AG04450 (cell line): ENCODE measurements around the gene BCL11B. TPM values are rescaled to one million over a fixed set of nuclear protein-coding genes. Genes with fewer than 3 reads are reported as not detected.

ENCODE experiments used
- CTCF ChIA-PET: fragments of 300-600, 350-600 bp; formaldehyde crosslinking; extraction: SDS; loops from one replicate; lab custom pipeline; 2022; ENCODE audit warnings: antibody characterized with exemption, inconsistent platforms; lab: Charles Lee
- POLR2A ChIA-PET: fragments of 350-600 bp; formaldehyde crosslinking; extraction: SDS; loops from one replicate; lab custom pipeline; 2021; ENCODE audit warnings: antibody characterized with exemption, inconsistent platforms; lab: Yijun Ruan, JAX
- DNase-seq: peaks from one replicate; pipeline ENCODE4 v3.0.0-alpha.2; 2011; ENCODE audit warnings: low read depth, low spot score
- H3K27ac ChIP-seq: one replicate; pipeline ENCODE4 v1.5.1; 2012; ENCODE audit warnings: low read depth, low read length, control low read depth
- H3K27me3 ChIP-seq: one replicate; pipeline ENCODE4 v1.6.0; 2012; ENCODE audit warnings: low read length; ENCODE audit not compliant: control insufficient read depth, insufficient read depth
- H3K4me3 ChIP-seq: 2 replicates; pipeline ENCODE4 v1.5.1; 2011; ENCODE audit warnings: mild to moderate bottlenecking, low read depth, low read length, control low read depth
- H3K9me3 ChIP-seq: 2 replicates; pipeline ENCODE4 v1.5.1; 2012; ENCODE audit warnings: low read length; ENCODE audit not compliant: control insufficient read depth, insufficient read depth
- polyA plus RNA-seq: library from polyadenylated mRNA; depleted of rRNA; stranded (reverse); fragments of >200 nt; gene quantifications from 2 replicates; pipeline ENCODE4 v1.2.3, GENCODE V29; 2011
- TF ChIP-seq, protein P1 (sequence below): IDR thresholded peaks from 2 replicates; pipeline ENCODE4 v1.5.1; 2011; ENCODE audit warnings: low read depth, low read length, control low read depth, inconsistent platforms

The BCL11B gene
- polyA plus RNA-seq, 1 experiment: not detected

DNA sequence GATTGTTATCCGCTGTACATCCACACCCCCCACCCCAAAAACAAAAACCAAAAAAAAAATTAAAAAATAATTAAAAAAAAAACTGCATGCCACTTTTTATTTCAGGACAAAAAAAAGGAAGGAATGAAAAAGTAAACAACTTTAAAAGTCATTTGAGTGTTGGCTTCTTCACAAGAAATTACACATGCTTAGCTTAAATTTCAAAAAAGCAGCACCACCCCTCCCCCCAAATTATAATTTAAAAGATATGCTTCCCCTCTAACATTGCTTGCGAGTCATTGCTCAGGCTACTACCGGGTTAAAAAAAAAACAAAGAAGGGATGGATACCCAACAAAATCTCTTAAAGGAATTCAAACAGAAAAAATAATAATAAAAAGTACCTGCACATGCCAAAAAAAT is 98.5 kb downstream of the BCL11B start:
- ChIA-PET CTCF (no interaction called here), POLR2A (no interaction called here)
- TF ChIP-seq, protein P1, sequence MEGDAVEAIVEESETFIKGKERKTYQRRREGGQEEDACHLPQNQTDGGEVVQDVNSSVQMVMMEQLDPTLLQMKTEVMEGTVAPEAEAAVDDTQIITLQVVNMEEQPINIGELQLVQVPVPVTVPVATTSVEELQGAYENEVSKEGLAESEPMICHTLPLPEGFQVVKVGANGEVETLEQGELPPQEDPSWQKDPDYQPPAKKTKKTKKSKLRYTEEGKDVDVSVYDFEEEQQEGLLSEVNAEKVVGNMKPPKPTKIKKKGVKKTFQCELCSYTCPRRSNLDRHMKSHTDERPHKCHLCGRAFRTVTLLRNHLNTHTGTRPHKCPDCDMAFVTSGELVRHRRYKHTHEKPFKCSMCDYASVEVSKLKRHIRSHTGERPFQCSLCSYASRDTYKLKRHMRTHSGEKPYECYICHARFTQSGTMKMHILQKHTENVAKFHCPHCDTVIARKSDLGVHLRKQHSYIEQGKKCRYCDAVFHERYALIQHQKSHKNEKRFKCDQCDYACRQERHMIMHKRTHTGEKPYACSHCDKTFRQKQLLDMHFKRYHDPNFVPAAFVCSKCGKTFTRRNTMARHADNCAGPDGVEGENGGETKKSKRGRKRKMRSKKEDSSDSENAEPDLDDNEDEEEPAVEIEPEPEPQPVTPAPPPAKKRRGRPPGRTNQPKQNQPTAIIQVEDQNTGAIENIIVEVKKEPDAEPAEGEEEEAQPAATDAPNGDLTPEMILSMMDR: no peak
- Histone ChIP-seq H3K27ac (no peak overlapping the region), H3K9me3 (peaks cover 37% of the 10 kb centered on the region), H3K4me3 (no peak overlapping the region), H3K27me3 (no peaks in the 10 kb centered on the region)
- DNase-seq: no peak

- no peak for DNase-seq
- Histone ChIP-seq H3K27ac (no peak overlapping the region), H3K27me3 (no peaks in the 10 kb centered on the region), H3K4me3 (no peak overlapping the region), H3K9me3 (peaks cover 33% of the 10 kb centered on the region)
- TF ChIP-seq, protein P1: no peak
- ChIA-PET POLR2A (no interaction called here), CTCF (no interaction called here)
These were observed 98.9 kb downstream of the BCL11B start for GRCh38 chr14:99173086-99173485.

DNA sequence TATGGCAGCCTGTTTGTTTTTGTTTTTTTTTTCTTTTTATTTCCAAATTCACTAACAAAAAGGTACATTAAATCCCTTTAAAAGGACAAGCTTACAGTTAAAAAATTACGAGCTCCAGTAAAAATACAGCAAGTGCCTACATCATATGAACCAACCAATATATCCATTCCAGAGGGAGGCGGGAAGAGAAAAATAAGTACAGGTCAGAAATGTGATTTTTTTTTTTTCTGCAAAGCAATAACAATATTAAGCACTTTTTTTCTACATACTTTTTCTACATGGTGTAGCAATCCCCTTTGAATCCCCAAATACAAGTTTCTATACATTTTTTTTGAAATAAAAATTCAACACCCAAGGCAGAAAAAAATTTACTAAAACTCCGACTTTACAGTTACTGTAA is 100.6 kb downstream of the BCL11B start:
- Histone ChIP-seq H3K27ac (no peak overlapping the region), H3K9me3 (peaks cover 28% of the 10 kb centered on the region), H3K27me3 (no peaks in the 10 kb centered on the region), H3K4me3 (no peak overlapping the region)
- no peak for DNase-seq
- ChIA-PET POLR2A (no interaction called here), CTCF (no interaction called here)
- TF ChIP-seq, protein P1: no peak

DNA sequence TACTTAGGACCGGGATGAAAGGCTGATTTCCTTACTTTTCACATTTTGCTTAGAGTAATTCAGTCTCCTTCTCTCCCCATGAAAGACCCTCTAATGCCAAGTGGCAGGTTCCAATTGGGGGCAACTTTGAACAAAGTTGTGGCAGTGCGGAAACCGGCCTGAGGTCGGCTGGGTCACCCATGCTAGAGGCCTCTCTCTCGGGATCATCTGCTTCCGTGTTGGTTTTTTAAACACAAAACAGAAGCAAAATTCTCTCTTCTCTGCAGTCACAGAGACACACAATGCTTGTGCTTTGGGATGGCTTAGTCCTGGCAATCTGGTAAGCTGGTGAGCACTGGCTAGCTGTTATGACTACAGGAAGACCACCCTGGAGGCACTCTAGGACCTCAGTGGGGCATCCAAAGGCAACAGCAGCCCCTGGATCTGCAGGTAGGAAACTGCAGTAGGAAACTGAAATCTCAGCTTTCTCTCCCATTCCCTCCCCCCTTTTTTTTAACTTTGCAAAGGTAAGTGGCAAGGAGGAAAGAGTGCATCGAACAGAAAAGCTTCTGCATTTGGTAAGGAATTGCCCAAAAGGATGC is 102.1 kb downstream of the BCL11B start:
- Histone ChIP-seq H3K27ac (no peak overlapping the region), H3K27me3 (no peaks in the 10 kb centered on the region), H3K9me3 (peaks cover 13% of the 10 kb centered on the region), H3K4me3 (no peak overlapping the region)
- CTCF ChIA-PET: no interaction called here
- TF ChIP-seq, protein P1: no peak
- POLR2A ChIA-PET: no interaction called here
- no peak for DNase-seq

- TF ChIP-seq, protein P1: no peak
- no peaks in the 10 kb centered on the region for H3K27me3 ChIP-seq
- no peak overlapping the region for H3K27ac ChIP-seq
- peaks cover 4% of the 10 kb centered on the region for H3K9me3 ChIP-seq
- no peak for DNase-seq
- H3K4me3 ChIP-seq: no peak overlapping the region
- CTCF ChIA-PET: no interaction called here
- POLR2A ChIA-PET: no interaction called here
These were observed 103.7 kb downstream of the BCL11B start for GRCh38 chr14:99168330-99168729.
